ENCODE measurements around the gene SLC35G1.

DNA sequence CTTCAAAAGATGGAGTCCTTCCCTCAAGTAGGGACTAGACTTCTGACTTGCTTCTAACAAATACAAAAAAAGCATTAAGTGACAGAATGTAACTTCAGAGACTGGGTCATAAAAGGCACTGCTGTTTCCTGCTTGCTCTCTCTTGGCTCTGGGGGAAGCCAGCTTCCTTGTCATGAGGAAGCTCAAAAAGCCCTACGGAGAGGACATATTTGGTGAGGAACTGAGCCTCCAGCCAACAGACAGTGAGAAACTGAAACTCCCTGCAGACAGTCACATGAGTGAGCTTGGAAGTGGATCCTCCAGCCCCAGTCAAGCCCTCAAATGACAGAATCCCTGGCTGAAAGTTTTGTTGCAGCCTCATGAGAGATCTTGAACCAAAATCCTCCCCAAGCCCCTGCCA lies 26.3 kb upstream of the SLC35G1 start:
- TF ChIP-seq, protein P1, sequence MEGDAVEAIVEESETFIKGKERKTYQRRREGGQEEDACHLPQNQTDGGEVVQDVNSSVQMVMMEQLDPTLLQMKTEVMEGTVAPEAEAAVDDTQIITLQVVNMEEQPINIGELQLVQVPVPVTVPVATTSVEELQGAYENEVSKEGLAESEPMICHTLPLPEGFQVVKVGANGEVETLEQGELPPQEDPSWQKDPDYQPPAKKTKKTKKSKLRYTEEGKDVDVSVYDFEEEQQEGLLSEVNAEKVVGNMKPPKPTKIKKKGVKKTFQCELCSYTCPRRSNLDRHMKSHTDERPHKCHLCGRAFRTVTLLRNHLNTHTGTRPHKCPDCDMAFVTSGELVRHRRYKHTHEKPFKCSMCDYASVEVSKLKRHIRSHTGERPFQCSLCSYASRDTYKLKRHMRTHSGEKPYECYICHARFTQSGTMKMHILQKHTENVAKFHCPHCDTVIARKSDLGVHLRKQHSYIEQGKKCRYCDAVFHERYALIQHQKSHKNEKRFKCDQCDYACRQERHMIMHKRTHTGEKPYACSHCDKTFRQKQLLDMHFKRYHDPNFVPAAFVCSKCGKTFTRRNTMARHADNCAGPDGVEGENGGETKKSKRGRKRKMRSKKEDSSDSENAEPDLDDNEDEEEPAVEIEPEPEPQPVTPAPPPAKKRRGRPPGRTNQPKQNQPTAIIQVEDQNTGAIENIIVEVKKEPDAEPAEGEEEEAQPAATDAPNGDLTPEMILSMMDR (IDR thresholded peaks at IDR 0.05 in 2 of 3, conservative IDR thresholded peaks at IDR 0.05 in 1 of 3; ENCODE audit: borderline replicate concordance in 1 of 3, insufficient read depth in 1 of 3, low read depth in 2 of 3, low read length in 2 of 3), result no peak
- TF ChIP-seq CEBPB (IDR thresholded peaks at IDR 0.05; ENCODE audit: low read depth) (no peak), EZH2 (IDR thresholded peaks at IDR 0.05) (no peak), POLR2A (IDR thresholded peaks at IDR 0.05; ENCODE audit: borderline replicate concordance, extremely low read depth, insufficient read depth, insufficient read length) (no peak), CBX3 (IDR thresholded peaks at IDR 0.05; ENCODE audit: low read depth) (no peak), YY1 (IDR thresholded peaks at IDR 0.05; ENCODE audit: extremely low read depth, insufficient replicate concordance, low read depth, low read length) (no peak), EZH2phosphoT487 (IDR thresholded peaks at IDR 0.05; ENCODE audit: borderline replicate concordance) (no peak), POLR2AphosphoS5 (IDR thresholded peaks at IDR 0.05; ENCODE audit: low read depth, low read length) (no peak), ZFX (IDR thresholded peaks at IDR 0.05) (no peak), SIN3A (IDR thresholded peaks at IDR 0.05; ENCODE audit: low read depth) (no peak), ZNF274 (IDR thresholded peaks at IDR 0.05; ENCODE audit: low read depth, low read length) (no peak), RAD21 (IDR thresholded peaks at IDR 0.05; ENCODE audit: low read depth) (no peak)
- TF ChIP-seq, protein P2, sequence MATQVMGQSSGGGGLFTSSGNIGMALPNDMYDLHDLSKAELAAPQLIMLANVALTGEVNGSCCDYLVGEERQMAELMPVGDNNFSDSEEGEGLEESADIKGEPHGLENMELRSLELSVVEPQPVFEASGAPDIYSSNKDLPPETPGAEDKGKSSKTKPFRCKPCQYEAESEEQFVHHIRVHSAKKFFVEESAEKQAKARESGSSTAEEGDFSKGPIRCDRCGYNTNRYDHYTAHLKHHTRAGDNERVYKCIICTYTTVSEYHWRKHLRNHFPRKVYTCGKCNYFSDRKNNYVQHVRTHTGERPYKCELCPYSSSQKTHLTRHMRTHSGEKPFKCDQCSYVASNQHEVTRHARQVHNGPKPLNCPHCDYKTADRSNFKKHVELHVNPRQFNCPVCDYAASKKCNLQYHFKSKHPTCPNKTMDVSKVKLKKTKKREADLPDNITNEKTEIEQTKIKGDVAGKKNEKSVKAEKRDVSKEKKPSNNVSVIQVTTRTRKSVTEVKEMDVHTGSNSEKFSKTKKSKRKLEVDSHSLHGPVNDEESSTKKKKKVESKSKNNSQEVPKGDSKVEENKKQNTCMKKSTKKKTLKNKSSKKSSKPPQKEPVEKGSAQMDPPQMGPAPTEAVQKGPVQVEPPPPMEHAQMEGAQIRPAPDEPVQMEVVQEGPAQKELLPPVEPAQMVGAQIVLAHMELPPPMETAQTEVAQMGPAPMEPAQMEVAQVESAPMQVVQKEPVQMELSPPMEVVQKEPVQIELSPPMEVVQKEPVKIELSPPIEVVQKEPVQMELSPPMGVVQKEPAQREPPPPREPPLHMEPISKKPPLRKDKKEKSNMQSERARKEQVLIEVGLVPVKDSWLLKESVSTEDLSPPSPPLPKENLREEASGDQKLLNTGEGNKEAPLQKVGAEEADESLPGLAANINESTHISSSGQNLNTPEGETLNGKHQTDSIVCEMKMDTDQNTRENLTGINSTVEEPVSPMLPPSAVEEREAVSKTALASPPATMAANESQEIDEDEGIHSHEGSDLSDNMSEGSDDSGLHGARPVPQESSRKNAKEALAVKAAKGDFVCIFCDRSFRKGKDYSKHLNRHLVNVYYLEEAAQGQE (IDR thresholded peaks at IDR 0.05; ENCODE audit: low read depth), result no peak
- TF ChIP-seq, protein P3, sequence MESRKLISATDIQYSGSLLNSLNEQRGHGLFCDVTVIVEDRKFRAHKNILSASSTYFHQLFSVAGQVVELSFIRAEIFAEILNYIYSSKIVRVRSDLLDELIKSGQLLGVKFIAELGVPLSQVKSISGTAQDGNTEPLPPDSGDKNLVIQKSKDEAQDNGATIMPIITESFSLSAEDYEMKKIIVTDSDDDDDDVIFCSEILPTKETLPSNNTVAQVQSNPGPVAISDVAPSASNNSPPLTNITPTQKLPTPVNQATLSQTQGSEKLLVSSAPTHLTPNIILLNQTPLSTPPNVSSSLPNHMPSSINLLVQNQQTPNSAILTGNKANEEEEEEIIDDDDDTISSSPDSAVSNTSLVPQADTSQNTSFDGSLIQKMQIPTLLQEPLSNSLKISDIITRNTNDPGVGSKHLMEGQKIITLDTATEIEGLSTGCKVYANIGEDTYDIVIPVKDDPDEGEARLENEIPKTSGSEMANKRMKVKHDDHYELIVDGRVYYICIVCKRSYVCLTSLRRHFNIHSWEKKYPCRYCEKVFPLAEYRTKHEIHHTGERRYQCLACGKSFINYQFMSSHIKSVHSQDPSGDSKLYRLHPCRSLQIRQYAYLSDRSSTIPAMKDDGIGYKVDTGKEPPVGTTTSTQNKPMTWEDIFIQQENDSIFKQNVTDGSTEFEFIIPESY (IDR thresholded peaks at IDR 0.05; ENCODE audit: extremely low read depth, insufficient replicate concordance, low read length), result no peak
